HCT116 (cell line): ENCODE results near the gene CD244. TPM values are rescaled to one million over a fixed set of nuclear protein-coding genes. Genes with fewer than 3 reads are reported as not detected.

Experiments used
- ATAC-seq: fragments of 200-7000 bp; cut with Tn5 transposase; 2 replicates; pipeline ENCODE4 v1.9.1; 2020; ENCODE audit warnings: mild to moderate bottlenecking, moderate library complexity
- BruUV-seq: library from RNA; stranded (reverse); fragments of 400-500 nt; replicated peaks from 2 replicates; lab custom pipeline; 2021; lab: Mats Ljungman, UMichigan
- CTCF ChIA-PET: fragments of 300-600 bp; sonication (Branson Sonifier 250); formaldehyde crosslinking; loops from one replicate; lab custom pipeline; 2021; ENCODE audit warnings: antibody characterized with exemption; lab: Charles Lee
- POLR2A ChIA-PET: fragments of 300-600, 350-600 bp; sonication (Branson Sonifier 250); formaldehyde crosslinking; loops from one replicate; lab custom pipeline; 2021; ENCODE audit warnings: antibody characterized with exemption; lab: Charles Lee
- RAD21 ChIA-PET, 2 experiments: fragments of 300-600 bp; sonication (Branson Sonifier 250); formaldehyde crosslinking; loops; one replicate each; lab custom pipeline; 2023; ENCODE audit warnings: low total read pairs in 2 of 2; ENCODE audit not compliant: uncharacterized antibody in 2 of 2, unreplicated experiment in 2 of 2, low non-redundant PET in 1 of 2; lab: Charles Lee
- DNase-seq: peaks from one replicate; pipeline ENCODE4 v3.0.0-alpha.2; 2010; ENCODE audit warnings: low read depth, low spot score
- H2AFZ ChIP-seq: fragments of 200-600 bp; shearing (Covaris generic), sonication (generic); 2 replicates; pipeline ENCODE4 v1.6.1; 2017; ENCODE audit warnings: low read depth, mixed run types, mixed read lengths, antibody characterized with exemption, low read length; ENCODE audit not compliant: poor library complexity, severe bottlenecking
- H3K27ac ChIP-seq: 2 replicates; pipeline ENCODE4 v1.5.1; 2012; ENCODE audit warnings: low read depth, low read length
- H3K27me3 ChIP-seq: fragments of 200-600 bp; sonication (generic); 2 replicates; pipeline ENCODE4 v1.6.1; 2016; ENCODE audit warnings: mixed run types, low read length, mixed read lengths; ENCODE audit not compliant: insufficient read depth
- H3K36me3 ChIP-seq, 2 experiments: fragments of 200-500 bp in 1 of 2; fragments of 200-600 bp in 1 of 2; sonication (Bioruptor generic) in 1 of 2; sonication (generic) in 1 of 2; 2 replicates each; pipeline versions ENCODE4 v1.5.1 to v1.6.1; 2014 to 2016; ENCODE audit warnings: low read length in 2 of 2, inconsistent platforms in 1 of 2, mixed read lengths in 1 of 2, mixed run types in 1 of 2; ENCODE audit not compliant: insufficient read depth in 2 of 2, control insufficient read depth in 1 of 2
- H3K4me1 ChIP-seq, 2 experiments: fragments of 200-600 bp in 1 of 2; sonication (generic) in 1 of 2; 2 replicates each; pipeline versions ENCODE4 v1.5.1 to v1.6.1; 2012 to 2017; ENCODE audit warnings: low read length in 2 of 2, inconsistent platforms in 1 of 2, mild to moderate bottlenecking in 1 of 2, mixed read lengths in 1 of 2, mixed run types in 1 of 2, moderate library complexity in 1 of 2; ENCODE audit not compliant: insufficient read depth in 2 of 2, control insufficient read depth in 1 of 2
- H3K4me2 ChIP-seq: fragments of 200-600 bp; sonication (generic); 2 replicates; pipeline ENCODE4 v1.6.1; 2017; ENCODE audit warnings: mixed run types, low read length, mixed read lengths
- H3K4me3 ChIP-seq, 2 experiments: fragments of 200-600 bp in 1 of 2; sonication (generic) in 1 of 2; replicated peaks in 1 of 2; 2 replicates each; pipeline ENCODE4 v1.5.1; 2011 to 2016; ENCODE audit warnings: low read length in 2 of 2, control low read depth in 1 of 2, low read depth in 1 of 2, mild to moderate bottlenecking in 1 of 2, mixed read lengths in 1 of 2, mixed run types in 1 of 2
- H3K79me2 ChIP-seq: fragments of 200-600 bp; sonication (generic); 2 replicates; pipeline ENCODE4 v1.6.1; 2017; ENCODE audit warnings: mild to moderate bottlenecking, mixed run types, low read length, moderate library complexity, mixed read lengths; ENCODE audit not compliant: insufficient read depth
- H3K9ac ChIP-seq: fragments of 200-600 bp; sonication (generic); 2 replicates; pipeline ENCODE4 v1.6.1; 2016; ENCODE audit warnings: low read length, mixed read lengths
- H3K9me2 ChIP-seq: fragments of 200-600 bp; sonication (generic), shearing (Covaris generic); 2 replicates; pipeline ENCODE4 v1.6.1; 2017; ENCODE audit warnings: mixed run types, mild to moderate bottlenecking, moderate library complexity; ENCODE audit not compliant: insufficient read depth
- H3K9me3 ChIP-seq, 2 experiments: fragments of 200-500 bp in 1 of 2; fragments of 200-600 bp in 1 of 2; sonication (Bioruptor generic) in 1 of 2; sonication (generic) in 1 of 2; 2 replicates each; pipeline ENCODE4 v1.6.1; 2014 to 2017; ENCODE audit warnings: low read length in 2 of 2, mixed read lengths in 2 of 2, inconsistent platforms in 1 of 2, low read depth in 1 of 2, mild to moderate bottlenecking in 1 of 2, mixed run types in 1 of 2, moderate library complexity in 1 of 2; ENCODE audit not compliant: control insufficient read depth in 1 of 2, insufficient read depth in 1 of 2
- H4K20me1 ChIP-seq: fragments of 200-600 bp; sonication (generic), shearing (Covaris generic); 2 replicates; pipeline ENCODE4 v1.6.1; 2017; ENCODE audit warnings: mixed run types, mild to moderate bottlenecking, moderate library complexity; ENCODE audit not compliant: insufficient read depth
- EZH2phosphoT487 ChIP-seq: fragments of 200-600 bp; IDR thresholded peaks from 2 replicates; pipeline ENCODE4 v1.6.1; 2018; ENCODE audit warnings: antibody characterized with exemption, borderline replicate concordance
- RAD21 ChIP-seq: IDR thresholded peaks from 2 replicates; pipeline ENCODE4 v1.6.1; 2012; ENCODE audit warnings: low read depth, mild to moderate bottlenecking
- REST ChIP-seq: IDR thresholded peaks from 2 replicates; pipeline ENCODE4 v1.6.1; 2012; ENCODE audit warnings: low read depth
- SP1 ChIP-seq: IDR thresholded peaks from 2 replicates; pipeline ENCODE4 v1.6.1; 2012; ENCODE audit warnings: low read depth
- intact Hi-C: fragments of 100-400 bp; cut with micrococcal nuclease; formaldehyde crosslinking; loops from 2 replicates; pipeline ENCODE4 v1.10.0; 2022
- total RNA-seq: library from RNA; stranded (reverse); gene quantifications from one replicate; pipeline ENCODE4 v1.2.1, GENCODE V29; 2021; ENCODE audit not compliant: unreplicated experiment

CD244 gene
- total RNA-seq, 1 experiment from 2014 or later: not detected

GRCh38 chr1:160860840-160861505, 1.7 kb downstream of the CD244 start:
- Histone ChIP-seq H3K27ac (no peak overlapping the region), H4K20me1 (no peaks in the 10 kb centered on the region), H3K36me3 (no peaks in the 10 kb centered on the region), H3K9me3 (no peaks in the 10 kb centered on the region), H3K9ac (no peak overlapping the region), H3K79me2 (no peaks in the 10 kb centered on the region), H3K4me2 (no peak overlapping the region), H3K9me2 (no peaks in the 10 kb centered on the region), H3K4me1 (no peaks in the 10 kb centered on the region), H2AFZ (no peak overlapping the region), H3K27me3 (no peaks in the 10 kb centered on the region), H3K4me3 (no peak overlapping the region)
- no peak for DNase-seq
- intact Hi-C loops: no loop called here
- no peak for ATAC-seq
- BruUV-seq: no TSS peak
- POLR2A ChIA-PET: no interaction called here
- no peak for TF ChIP-seq EZH2phosphoT487
- RAD21 ChIA-PET: no interaction called here
- CTCF ChIA-PET: interaction anchor here (1.4 kb wide), 1 partner anchor 26 kb away, joined by 4 read pairs; no protein-coding TSS in a partner anchor

- Histone ChIP-seq H2AFZ (no peak overlapping the region), H3K9me2 (no peaks in the 10 kb centered on the region), H3K4me1 (no peaks in the 10 kb centered on the region), H3K79me2 (no peaks in the 10 kb centered on the region), H3K27me3 (no peaks in the 10 kb centered on the region), H3K4me3 (no peak overlapping the region), H3K4me2 (no peak overlapping the region), H3K9ac (no peak overlapping the region), H3K27ac (no peak overlapping the region), H3K9me3 (no peaks in the 10 kb centered on the region), H4K20me1 (no peaks in the 10 kb centered on the region), H3K36me3 (no peaks in the 10 kb centered on the region)
- RAD21 ChIA-PET: no interaction called here
- ATAC-seq (no peak), DNase-seq (no peak)
- no TSS peak for BruUV-seq
- CTCF ChIA-PET: no interaction called here
- intact Hi-C loops: no loop called here
- TF ChIP-seq REST (no peak), SP1 (no peak), EZH2phosphoT487 (no peak), RAD21 (no peak)
- POLR2A ChIA-PET: no interaction called here
Measured at GRCh38 chr1:160859166-160859565, 3.5 kb downstream of the CD244 start.
